NCI-H2196 (cell line): ENCODE results near the gene EPX.
A peak's percentile ranks its signal among the peaks of the same experiment; 100 is the strongest.

Experiments used
- DNase-seq: peaks from one replicate; lab custom pipeline; 2025; ENCODE audit not compliant: unreplicated experiment; lab: John Stamatoyannopoulos, UW

EPX gene

DNA sequence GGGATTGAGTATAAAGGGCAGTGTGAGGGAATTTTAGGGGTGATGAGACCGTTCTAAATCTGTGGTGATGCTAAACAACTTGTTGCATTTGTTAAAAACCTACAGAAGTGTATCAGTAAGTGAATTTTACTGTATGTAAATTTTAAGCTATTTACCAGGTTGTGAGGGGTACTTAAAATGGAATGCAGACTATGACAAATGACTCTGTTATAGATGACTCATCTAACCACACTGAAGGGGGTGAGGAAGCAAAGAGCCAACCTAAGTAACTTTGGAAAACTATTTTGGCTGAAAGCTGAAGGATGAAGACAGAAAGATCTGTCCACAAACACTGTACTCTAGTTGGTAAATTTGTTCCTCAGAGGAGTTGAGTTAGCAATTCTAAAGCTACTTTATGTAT, 31.8 kb downstream of the EPX start:
- DNase-seq = no peak

DNA sequence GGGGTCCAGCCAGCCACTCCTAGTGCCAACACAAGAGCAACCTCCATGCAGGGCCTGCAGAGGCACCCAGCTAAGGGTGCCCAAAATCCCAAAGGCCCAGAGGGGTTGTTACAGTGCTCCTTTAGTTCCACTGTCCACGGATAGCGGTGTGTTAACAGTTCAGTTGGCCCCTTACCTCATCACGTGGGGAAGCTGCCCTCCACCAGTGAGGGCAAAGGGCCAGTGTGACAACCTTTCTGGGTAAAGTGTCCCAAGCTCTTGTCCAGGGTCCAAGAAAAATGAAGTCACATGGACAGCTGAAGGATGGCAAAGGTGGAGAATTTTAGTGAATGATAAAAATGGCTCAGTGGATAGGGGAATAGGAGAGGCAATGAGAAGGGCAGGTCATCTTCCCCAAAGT, 35.2 kb downstream of the EPX start:
- no peak for DNase-seq

DNA sequence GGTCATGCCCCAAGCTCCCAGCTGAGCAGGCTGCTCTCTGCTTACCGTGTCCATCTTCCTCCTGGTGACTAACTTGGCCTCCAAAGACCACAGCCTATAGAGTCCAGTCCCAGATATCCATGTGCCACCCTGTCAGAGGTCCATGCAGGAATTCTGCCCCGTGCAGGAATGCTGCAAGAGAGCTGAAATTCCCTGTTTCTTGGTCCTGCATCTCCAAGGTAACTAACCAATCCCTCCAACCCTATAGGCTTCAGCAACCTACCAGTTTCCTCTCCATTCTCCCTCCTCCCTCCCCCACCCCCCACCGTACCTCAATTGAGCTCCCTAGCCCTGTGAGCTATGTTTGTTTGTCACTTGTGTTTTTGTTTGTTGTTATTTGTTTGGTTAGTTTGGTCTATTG, 36.2 kb downstream of the EPX start:
- DNase-seq = no peak

DNA sequence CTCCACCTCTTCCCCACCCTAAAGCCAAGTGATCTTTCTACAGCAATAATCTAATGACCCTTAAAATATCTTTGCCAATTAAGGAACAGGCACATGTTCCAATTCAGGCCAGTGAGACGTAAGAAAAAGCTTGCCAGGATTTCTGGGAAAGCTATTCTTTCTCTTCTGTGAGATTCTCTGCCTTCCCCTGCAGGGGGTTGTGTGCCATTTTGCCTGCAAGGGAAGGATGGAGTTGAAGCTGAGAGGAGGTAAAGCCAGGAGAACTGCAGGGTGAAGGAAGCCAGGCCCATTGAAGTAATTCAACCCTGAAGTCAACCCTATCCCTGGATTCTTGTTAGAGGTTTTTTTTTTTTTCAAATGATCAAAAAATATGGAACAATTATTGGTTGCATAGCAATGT, 36.9 kb downstream of the EPX start:
- no peak for DNase-seq

DNA sequence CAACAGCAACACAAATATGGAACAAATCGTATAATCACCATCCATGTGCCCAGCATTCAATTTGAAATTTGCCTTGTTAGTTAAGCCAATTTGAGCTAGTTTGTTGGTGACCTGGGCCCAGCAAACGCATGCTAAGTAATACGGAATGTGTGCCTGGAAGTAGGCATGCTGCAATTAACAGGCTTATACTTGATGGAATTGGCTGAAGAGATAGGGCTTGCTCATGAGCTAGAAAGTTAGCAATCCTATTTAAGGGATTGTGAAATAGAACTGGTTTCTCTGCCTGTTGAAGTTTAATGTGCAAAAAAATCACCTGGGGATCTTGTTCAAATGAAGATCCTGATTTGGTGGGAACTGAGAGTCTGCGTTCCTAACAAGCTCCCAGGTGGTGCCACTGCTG, 37.4 kb downstream of the EPX start:
- DNase-seq = no peak

DNA sequence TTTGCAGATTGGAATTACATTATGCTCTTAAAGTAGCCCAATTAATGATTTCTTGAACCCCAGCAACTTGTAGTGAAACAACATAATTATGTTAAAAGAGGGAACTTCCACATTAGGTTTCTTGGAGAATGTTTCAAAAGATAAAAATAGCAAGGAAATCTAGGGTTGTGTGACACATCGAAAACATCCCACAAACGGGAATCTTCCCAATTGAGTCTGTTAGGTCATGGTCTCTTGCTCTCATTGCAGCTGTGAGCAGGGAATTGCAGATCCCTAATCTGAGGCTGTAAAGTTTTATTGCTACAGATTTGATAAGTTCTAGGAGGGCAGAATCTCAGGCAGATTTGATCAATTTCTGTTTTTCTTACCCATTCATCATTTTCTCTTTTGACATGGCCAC, 39.1 kb downstream of the EPX start:
- DNase-seq = no peak

DNA sequence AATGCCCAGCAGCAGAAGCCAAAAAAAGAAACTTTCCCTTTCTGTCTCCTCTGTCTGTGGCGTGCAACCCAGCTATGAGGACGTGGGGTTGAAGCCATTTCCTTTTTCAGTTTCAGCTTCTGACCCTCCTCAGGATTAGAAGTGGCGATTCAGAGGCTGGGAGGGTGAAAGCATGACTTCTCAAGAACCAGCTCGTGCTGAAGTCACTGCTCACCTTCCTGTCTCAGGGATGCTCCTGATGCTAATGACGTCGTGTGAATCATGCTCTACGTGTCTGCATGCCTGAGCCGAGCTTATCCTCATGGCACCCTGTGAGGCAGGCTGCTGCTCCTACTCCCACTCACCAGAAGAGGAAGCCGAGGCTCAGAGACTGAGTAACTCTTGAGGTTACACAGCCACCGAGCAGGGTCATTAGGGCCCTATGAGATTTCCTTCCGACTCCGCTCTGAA, 40.2 kb downstream of the EPX start:
- no peak for DNase-seq

DNA sequence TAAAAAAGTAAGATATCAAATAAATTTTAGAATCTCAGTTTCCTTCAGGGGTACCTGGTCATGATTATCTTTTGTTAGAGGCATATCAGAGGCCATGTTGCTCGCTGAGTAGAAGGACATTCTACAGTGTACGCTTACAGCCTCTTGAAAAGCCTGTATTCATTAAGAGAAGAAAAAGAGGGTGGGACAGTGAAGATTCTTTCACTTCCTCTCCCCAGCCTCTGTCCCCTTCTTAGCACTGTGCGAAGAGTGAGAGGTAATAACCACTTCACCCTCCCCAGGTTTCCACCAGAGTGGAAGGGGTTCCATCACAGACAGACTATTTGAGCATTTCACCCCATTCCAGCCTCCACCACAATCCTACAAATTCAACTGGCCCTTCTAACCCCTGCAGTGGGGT, 41.0 kb downstream of the EPX start:
- no peak for DNase-seq

DNA sequence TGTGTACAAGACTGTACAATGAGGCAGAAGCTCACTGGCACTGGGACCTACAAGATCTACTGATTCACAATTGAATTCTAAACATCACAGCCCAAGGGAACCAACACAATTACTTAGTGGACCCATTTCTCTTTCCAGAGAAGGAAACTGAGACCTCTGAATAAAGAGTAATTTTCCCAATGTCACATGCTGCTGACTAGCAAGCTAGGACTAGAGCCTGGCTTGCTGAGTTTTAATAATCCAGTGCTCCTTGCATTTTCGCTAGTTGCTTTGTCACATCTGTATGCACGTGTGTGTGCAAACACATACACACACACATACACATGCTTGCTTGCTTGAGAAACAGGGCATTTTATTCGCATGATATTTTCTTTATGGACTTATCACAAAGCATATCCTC, 42.0 kb downstream of the EPX start:
- no peak for DNase-seq

DNA sequence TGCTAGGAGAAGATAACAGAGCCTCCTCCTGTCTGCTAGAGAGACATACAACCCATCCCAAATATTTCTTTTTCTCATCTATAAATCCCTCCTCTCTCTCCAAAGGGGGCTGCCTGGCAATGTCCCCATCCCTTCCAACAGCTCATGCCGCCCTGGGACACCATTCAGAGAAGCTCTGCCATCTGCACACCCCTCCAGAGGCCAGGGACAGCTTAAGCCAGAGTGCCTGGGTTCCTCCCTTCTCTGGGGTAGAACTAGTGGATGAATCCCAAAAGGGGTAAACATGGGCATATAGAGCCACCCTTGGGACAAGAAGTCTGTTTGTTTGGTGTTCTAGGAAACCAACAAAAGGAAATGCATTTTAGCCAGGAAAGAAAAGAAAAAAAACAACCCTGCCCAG, 43.3 kb downstream of the EPX start:
- DNase-seq = no peak

DNA sequence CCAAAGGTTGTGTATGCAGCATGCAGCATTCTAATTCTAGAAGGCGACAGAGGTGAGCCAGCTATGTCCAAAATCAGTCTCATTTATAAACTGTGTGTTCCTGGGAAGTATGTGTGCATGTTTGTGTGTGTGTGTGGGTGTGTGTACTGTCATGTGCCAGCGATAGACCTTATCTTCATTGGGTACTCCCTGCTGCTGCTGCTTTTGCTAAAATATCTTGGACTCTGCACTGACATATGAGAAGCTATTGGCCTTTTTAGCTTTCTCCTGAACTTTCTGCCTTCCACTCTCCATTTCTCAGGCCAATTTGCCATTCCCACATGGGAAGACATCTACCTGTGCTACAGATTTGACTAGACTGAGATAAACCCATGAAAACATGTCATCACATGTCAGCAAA, 43.9 kb downstream of the EPX start:
- no peak for DNase-seq

DNA sequence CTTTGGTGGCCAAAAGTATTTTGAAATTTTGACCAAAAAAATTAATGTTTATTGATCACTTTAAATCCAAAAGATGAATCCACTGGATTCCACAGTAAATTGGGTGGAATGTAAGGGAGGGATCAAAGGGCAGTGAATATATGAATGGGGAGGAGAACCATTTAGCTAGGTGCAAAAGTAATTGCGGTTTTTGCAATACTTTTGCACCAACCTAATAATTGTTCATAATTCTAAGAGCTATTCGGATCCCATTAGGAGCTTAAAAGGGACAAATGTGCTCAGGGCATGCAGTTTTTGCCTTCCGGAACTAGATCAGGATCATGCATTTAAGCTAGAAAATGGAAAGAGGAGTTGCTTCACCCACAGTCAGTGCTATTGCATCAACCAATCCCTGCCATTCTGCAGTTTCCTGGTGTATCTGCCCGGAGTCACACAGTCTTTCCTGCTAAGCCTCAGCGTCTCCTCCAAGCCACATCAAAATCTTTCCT, 45.7 kb downstream of the EPX start, which contains the start of gene LPO:
Gene LPO (plus strand): TSS at position 438 of the 488 bp plus-strand sequence. CDS start 4,396 bp downstream, outside the sequence.
- DNase-seq = no peak

DNA sequence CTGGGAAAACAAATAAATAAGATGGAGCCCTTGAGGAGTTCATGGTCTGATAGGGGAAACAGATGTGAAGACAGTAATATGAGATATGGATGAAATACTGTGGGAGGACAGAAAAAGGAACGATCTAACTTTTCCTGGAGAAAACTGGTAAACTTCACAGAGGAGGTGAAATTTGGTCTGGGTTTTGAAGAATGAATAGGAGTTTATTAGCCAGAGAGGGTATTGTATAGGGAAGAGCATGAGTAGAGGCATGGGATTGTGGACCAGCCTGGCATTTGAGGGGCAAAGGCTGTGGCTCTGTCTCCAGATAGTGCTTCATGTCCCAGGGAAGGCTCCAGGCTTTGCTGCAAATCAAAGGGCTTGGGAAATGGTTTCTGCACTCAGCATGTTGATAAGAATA, 47.5 kb downstream of the EPX start:
- DNase-seq = no peak

DNA sequence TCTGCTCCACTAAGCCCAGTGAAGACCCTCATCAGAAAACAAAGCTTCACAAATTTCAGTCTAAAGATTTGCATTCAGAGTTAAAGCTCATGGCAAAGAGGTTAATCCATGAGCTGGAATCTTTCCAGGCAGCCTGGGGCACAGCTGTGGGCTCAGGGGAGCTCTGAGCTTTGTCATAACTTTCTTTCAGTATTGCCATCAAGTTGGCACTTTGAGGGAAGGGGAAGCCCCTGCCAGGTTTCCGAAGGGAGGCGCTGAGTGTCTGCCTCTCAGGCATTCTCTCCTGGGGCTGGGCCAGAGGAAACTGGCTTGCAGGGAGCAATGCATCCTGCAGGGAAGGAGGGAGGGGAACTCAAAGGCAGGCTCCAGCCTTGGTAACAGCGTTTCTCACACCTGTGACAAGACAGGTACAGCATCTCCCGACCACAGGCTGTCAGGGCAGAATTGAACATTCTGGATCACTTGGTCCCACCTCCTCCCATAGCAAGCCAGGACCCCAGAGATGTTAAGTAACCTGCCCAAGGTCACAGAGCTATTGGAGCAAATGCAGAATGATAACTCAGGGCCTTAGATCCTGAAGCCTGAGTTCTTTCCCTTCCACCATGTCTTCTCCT, 49.8 kb downstream of the EPX start:
- no peak for DNase-seq

DNA sequence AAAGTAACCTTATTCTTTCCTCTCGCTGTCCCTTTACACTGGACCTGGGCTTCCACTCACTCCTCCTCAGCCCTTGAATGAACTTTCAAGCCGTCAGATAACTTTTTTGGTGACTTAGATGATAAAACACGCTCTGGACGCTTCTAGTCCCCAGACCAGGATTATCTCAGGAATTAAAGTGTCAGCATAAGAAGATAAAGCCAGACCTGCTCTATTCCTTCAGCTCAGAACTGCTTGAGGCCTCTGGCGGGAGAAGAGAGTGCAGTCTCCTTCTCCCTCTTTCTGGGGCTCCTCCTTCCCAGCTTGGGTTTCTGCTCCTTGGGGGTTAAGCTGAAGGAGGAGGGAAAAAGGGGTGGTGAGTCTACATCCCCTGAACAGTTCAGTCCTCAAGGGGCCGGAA, 52.4 kb downstream of the EPX start:
- no peak for DNase-seq

DNA sequence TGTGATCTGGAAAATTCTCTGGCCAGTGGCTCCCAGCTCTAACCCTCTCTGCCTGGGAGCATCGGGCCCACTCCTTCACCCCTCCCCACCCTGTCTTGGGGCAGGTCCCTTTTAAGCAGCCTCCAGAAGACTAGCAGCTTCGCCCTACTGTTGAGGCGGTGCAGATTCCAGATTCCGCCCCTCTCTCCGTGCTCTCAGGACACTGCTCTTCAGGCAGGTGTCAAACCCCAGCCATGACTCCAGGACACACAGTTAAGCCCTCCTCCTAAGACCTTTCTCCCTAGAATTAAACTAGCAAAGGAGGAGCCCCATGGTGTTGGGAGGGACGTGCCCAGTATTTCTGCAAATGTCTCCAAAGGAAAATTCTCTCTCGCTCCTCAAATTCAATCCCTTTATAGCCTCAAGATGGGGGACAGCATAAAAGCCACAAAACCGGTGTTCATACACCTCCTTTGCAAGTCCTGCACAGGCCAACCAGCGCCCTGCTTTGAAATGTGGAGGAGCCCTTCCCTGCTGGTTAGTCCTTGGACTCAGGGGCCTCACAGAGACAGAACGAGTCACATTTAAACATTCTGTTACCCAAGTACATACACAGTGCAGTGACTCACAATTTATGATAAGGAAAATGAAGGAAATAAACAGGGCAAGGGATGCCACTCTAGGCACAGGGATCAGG, 53.0 kb downstream of the EPX start:
- DNase-seq = no peak

DNA sequence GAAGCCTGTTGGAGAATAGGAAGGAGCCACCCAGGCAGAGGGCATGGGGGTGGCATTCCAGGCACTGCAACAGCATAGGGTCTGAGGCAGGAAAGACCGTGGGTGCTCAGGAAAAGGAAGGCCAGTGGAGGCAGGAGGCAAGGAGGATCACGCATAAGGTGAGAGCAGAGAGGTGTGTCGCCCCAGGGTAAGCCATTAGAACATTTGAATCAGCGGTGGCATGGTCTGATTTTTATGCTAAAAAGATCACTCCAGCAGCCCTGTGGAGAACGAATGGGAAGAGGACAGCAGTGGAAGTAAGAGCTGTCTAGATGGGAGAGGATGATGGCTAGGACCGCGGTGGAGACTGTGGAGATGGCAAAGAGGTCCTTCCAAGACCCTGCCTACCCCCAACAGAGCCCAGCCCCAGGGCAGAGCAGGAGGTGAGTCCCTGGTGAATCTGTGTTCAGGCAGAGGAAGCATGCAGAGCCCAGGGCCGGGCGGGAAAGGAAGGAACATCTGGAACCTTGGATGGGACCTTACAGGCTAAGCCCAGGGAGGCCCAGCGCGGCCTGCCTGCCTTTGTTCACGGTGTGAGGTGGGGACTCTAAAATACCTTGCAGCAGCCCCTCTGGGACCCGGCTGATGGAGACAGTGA, 53.7 kb downstream of the EPX start:
- DNase-seq = no peak

DNA sequence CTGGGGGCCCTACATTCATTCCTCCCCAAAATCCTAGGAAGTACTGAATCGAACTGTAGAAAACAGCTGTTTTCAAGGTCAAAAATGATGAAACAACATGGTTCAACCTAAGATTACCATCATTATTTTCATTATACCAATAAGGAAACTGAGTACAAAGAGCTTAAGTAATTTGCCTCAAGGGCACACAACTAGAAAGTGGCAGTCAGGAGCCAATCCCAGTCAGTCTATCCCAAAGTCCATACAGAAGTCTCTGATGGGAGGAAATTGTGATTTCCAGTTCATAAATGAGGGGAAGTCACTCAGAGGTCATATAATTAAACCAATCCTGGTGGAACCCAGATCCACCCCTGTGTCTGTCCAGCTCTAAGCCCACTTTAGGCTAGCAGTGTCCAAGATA, 54.3 kb downstream of the EPX start:
- DNase-seq = no peak

DNA sequence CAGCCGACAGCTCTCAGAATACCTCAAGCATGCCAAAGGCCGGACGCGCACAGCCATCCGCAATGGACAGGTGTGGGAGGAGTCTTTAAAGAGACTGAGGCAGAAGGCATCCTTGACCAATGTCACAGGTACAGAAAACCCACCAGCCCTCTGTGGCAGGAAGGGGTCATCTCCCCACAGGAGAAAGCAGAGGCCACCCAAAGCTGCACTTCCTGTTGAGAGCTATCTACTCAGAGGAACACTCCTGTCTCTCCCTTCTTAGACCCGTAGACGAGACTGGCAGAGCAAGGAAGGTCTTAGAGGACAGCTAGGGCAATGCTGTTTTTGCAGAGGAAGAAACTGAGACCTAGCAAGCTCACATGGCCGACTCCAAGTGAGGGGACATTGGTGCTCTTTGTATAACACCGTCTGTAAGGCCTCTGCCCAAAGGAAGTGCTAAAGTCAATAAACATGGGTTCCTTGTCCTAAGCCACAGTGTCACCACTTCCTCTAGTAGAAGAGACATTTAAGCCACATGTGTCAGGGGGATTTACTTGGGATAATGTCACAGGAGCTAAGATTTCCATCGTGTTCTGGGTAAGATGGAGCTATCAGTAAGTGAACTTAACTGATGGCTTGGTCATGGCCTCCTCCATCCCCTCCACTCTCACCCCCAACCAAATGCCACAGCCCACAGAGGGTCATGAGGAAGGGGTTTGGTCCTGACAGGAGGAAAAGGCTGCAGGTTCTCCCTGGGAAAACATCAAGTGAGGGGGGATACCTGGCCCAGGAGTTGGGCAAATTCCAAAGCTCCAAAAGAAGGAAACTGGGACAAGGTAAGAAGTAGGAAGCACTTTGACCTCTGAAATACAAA, 55.2 kb downstream of the EPX start:
- DNase-seq = no peak

DNA sequence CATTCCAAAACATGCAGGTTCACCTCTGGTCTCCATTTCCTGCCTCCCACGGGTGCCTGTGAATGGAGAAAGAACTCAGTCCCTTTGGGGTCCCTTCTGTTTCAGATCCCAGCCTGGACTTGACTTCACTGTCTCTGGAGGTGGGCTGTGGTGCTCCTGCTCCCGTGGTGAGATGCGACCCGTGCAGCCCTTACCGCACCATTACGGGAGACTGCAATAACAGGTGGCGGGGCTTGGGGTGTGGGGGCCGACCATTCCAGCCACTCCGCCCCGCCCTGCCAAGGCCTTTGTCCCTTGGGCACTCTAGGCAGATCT, 56.4 kb downstream of the EPX start:
- DNase-seq = no peak

DNA sequence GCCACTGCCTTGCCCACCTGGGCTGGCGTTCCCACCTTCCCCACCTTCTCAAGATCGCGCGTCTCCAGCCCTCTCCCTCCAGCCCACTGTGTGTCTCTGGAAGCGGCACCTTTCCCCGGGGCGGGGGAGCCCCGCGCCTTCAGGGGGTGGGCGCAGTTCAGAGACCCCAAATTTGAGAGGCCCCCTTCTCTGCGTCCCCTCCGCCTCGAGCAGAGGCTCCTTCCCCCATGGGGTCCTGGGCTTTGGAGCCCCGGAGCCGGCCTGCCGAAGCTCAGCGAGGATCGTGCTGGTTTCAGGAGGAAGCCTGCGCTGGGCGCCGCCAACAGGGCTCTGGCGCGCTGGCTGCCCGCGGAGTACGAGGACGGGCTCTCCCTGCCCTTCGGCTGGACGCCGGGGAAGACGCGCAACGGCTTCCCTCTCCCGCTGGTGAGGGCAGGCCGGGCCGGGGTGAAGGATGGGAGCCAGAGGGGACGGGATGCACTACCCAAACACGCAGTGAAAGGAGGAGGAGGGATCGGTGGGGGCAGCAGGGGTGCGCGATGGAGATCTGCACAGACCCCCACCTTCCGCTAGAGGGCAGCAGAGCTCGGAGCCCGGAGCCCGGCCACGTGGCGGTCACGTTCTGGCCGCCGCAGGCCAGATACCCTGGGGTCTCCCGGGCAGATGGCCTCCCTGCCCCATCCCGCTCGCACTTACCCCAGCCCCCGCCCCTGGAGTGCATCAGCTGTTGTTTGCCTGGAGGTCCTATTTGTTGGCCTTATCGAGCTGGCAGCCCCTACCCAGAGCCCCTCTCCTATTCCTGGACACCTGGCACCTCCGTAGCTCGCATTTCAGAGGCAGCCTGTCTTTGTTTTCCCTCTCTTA, 57.0 kb downstream of the EPX start:
- DNase-seq = peak; percentile 83
